DOHH2 (cell line): ENCODE results near the gene PGPEP1.
A peak's percentile ranks its signal among the peaks of the same experiment; 100 is the strongest.

ENCODE experiments used
- H3F3A ChIP-seq: fragments of 200-600 bp; sonication (generic), shearing (Covaris generic); 2 replicates; pipeline ENCODE4 v1.6.0; 2016; ENCODE audit warnings: antibody characterized with exemption, mild to moderate bottlenecking; ENCODE audit not compliant: control insufficient read depth, insufficient read depth
- H3K27ac ChIP-seq: fragments of 200-600 bp; sonication (generic); 2 replicates; pipeline ENCODE4 v1.5.1; 2014; ENCODE audit warnings: low read depth, mild to moderate bottlenecking, low read length, moderate library complexity
- H3K27me3 ChIP-seq: fragments of 200-600 bp; sonication (generic); 2 replicates; pipeline ENCODE4 v1.6.1; 2014; ENCODE audit warnings: mild to moderate bottlenecking, low read length, mixed read lengths; ENCODE audit not compliant: control insufficient read depth
- H3K36me3 ChIP-seq: fragments of 200-600 bp; sonication (generic); 2 replicates; pipeline ENCODE4 v1.6.1; 2014; ENCODE audit warnings: mild to moderate bottlenecking, low read length, moderate library complexity, mixed read lengths; ENCODE audit not compliant: control insufficient read depth
- H3K4me1 ChIP-seq: fragments of 200-600 bp; sonication (generic); 2 replicates; pipeline ENCODE4 v1.6.1; 2014; ENCODE audit warnings: mild to moderate bottlenecking, low read length, mixed read lengths; ENCODE audit not compliant: control insufficient read depth
- H3K4me2 ChIP-seq: fragments of 200-600 bp; sonication (generic); 2 replicates; pipeline ENCODE4 v1.6.0; 2014; ENCODE audit warnings: mild to moderate bottlenecking, low read length, moderate library complexity
- H3K4me3 ChIP-seq: fragments of 200-600 bp; sonication (generic); 2 replicates; pipeline ENCODE4 v1.5.1; 2014; ENCODE audit warnings: mild to moderate bottlenecking, low read length, mixed read lengths
- H3K79me2 ChIP-seq: fragments of 200-600 bp; sonication (generic); 2 replicates; pipeline ENCODE4 v1.6.1; 2014; ENCODE audit warnings: mild to moderate bottlenecking, low read length, mixed read lengths; ENCODE audit not compliant: control insufficient read depth
- H3K9me2 ChIP-seq: fragments of 200-600 bp; sonication (generic); replicated peaks from 2 replicates; pipeline ENCODE4 v1.6.1; 2014; ENCODE audit warnings: mild to moderate bottlenecking, low read length, mixed read lengths; ENCODE audit not compliant: control insufficient read depth
- H3K9me3 ChIP-seq: fragments of 200-600 bp; sonication (generic); 2 replicates; pipeline ENCODE4 v1.6.1; 2014; ENCODE audit warnings: antibody characterized with exemption, low read length, mixed read lengths; ENCODE audit not compliant: control insufficient read depth, insufficient read depth
- H4K20me1 ChIP-seq: fragments of 200-600 bp; sonication (generic); 2 replicates; pipeline ENCODE4 v1.6.0; 2014; ENCODE audit warnings: low read depth, mild to moderate bottlenecking, antibody characterized with exemption, low read length, moderate library complexity; ENCODE audit not compliant: control insufficient read depth, insufficient read depth
- EZH2phosphoT487 ChIP-seq: fragments of 200-600 bp; sonication (generic); IDR thresholded peaks from 2 replicates; pipeline ENCODE4 v1.6.1; 2017; ENCODE audit warnings: borderline replicate concordance, mild to moderate bottlenecking, antibody characterized with exemption, low read length, moderate library complexity, mixed read lengths
- TF ChIP-seq, protein P1 (sequence below): fragments of 200-600 bp; sonication (generic); IDR thresholded peaks from one replicate; pipeline ENCODE4 v1.5.1; 2014; ENCODE audit warnings: antibody characterized with exemption, mild to moderate bottlenecking, low read depth, low read length; ENCODE audit not compliant: poor library complexity, severe bottlenecking

PGPEP1 gene

DNA sequence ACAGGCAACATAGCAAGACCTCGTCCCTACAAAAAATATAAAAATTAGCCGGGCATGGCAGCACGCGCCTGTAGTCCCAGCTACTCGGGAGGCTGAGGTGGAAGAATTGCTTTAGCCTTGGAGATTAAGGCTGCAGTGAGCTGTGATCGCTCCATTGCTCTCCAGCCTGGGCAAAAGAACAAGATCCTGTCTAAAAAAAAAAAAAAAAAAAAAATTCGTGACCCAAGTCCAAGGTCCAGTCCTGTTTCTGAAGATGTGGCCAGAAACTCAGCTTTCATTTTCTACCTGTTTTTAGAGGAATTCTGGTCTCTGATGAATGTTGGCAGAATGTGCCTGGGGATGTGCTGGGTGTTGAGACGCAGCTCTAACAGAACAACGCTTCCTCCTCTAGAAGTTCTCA, 1.9 kb upstream of the PGPEP1 start:
- no peak for TF ChIP-seq EZH2phosphoT487
- TF ChIP-seq, protein P1, sequence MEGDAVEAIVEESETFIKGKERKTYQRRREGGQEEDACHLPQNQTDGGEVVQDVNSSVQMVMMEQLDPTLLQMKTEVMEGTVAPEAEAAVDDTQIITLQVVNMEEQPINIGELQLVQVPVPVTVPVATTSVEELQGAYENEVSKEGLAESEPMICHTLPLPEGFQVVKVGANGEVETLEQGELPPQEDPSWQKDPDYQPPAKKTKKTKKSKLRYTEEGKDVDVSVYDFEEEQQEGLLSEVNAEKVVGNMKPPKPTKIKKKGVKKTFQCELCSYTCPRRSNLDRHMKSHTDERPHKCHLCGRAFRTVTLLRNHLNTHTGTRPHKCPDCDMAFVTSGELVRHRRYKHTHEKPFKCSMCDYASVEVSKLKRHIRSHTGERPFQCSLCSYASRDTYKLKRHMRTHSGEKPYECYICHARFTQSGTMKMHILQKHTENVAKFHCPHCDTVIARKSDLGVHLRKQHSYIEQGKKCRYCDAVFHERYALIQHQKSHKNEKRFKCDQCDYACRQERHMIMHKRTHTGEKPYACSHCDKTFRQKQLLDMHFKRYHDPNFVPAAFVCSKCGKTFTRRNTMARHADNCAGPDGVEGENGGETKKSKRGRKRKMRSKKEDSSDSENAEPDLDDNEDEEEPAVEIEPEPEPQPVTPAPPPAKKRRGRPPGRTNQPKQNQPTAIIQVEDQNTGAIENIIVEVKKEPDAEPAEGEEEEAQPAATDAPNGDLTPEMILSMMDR, result no peak
- Histone ChIP-seq H4K20me1 (no peaks in the 10 kb centered on the region), H3K9me3 (no peaks in the 10 kb centered on the region), H3K79me2 (no peaks in the 10 kb centered on the region), H3K27ac (no peak overlapping the region), H3K4me3 (no peak overlapping the region), H3K9me2 (no peaks in the 10 kb centered on the region), H3K36me3 (no peaks in the 10 kb centered on the region), H3F3A (peaks cover 14% of the 10 kb centered on the region), H3K4me1 (peaks cover 21% of the 10 kb centered on the region), H3K4me2 (no peak overlapping the region), H3K27me3 (peaks cover 4% of the 10 kb centered on the region; the same call in 1 of the 2 replicates)

DNA sequence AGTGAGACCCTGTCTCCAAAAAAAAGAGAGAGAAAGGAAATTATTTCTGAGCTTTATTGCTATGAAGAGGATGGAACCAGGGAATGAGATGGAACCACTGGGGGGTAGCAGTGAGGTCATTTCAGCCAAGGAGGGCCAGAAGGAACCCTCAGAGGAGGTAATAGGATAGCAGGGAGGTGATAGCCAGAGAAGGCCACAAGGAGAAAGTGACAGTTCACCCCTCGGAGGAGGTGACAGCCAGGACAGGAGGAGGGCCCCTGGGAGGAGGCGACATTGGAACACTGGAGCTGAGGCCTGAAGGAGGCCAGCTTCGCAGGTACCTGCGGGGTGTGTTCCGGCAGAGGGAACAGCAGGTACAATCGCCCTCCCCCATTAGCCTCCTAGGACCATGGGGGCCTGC, 675 bp upstream of the PGPEP1 start:
- Histone ChIP-seq H3K36me3 (no peaks in the 10 kb centered on the region), H3K27ac (no peak overlapping the region), H3K79me2 (no peaks in the 10 kb centered on the region), H4K20me1 (no peaks in the 10 kb centered on the region), H3K4me2 (peak overlapping the region; percentile 91), H3K4me1 (peaks cover 21% of the 10 kb centered on the region), H3K27me3 (peaks cover 4% of the 10 kb centered on the region; the same call in 1 of the 2 replicates), H3K4me3 (peak overlapping the region; percentile 81), H3F3A (peaks cover 14% of the 10 kb centered on the region), H3K9me2 (no peaks in the 10 kb centered on the region), H3K9me3 (no peaks in the 10 kb centered on the region)
- TF ChIP-seq EZH2phosphoT487, result no peak
- TF ChIP-seq, protein P1, result peak; percentile 52

DNA sequence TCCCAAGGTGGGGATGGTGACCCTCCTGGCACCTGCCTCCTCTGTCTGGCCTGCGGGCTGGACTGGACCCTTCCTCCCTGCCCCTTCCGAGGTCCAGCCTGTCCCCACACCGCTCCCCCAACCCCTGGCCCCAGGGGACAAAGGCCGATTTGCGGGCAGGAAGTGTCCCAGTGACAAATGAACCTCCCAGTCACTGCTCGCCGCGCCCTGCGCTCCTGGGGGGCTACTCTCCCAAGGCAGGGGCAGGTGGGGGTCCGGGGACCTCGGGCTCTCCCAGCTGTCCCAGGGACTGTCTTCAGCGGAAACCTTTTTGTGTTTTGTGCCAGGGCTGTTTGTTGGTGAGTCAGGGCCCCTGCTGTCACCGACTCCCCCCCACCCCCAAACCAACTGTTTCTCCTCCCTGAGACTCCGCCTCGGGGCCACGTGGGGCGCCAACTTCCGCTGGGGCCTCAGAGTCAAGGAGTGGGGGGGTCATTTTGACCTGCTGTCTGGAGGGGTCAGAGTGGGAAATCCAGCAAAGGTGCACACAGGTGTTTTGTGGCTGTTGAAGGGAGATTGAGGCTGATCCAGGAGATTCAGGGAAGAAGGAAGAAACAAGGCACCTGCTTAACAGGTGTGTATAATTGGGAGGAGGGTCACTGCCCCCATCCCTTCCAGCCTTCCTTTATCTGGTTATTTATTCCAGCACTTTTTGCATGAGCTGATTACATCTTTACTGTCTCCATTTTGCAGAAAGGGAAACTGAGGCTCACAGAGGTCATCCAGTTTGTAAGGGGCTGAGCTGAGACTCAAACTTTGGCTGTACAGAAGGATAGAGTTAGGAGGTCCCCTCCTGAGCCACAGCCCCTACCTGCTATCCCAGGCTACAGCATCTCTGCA, 831 bp downstream of the PGPEP1 start:
- no peaks in the 10 kb centered on the region for H3K9me2 ChIP-seq
- TF ChIP-seq, protein P1, result peak; percentile 24
- TF ChIP-seq EZH2phosphoT487, result no peak
- H3K27ac ChIP-seq, result peak overlapping the region; percentile 5; the same call in 1 of the 2 replicates
- H4K20me1 ChIP-seq, result no peaks in the 10 kb centered on the region
- H3K79me2 ChIP-seq, result no peaks in the 10 kb centered on the region
- peaks cover 3% of the 10 kb centered on the region; the same call in 1 of the 2 replicates for H3K27me3 ChIP-seq
- H3K4me2 ChIP-seq, result peak overlapping the region; percentile 91
- H3F3A ChIP-seq, result peaks cover 14% of the 10 kb centered on the region
- peaks cover 21% of the 10 kb centered on the region for H3K4me1 ChIP-seq
- H3K36me3 ChIP-seq, result no peaks in the 10 kb centered on the region
- no peaks in the 10 kb centered on the region for H3K9me3 ChIP-seq
- peak overlapping the region; percentile 81 for H3K4me3 ChIP-seq
